8988T (cell line): ENCODE results near the gene RAB26.
"Not testable (repeated sequence)": the region's sequence is repeated elsewhere in the genome, so short reads cannot be mapped to it uniquely, and the experiment has no call there.

Source experiments
- DNase-seq: peaks from one replicate; pipeline ENCODE4 v3.0.0; 2011

The RAB26 gene, protein sequence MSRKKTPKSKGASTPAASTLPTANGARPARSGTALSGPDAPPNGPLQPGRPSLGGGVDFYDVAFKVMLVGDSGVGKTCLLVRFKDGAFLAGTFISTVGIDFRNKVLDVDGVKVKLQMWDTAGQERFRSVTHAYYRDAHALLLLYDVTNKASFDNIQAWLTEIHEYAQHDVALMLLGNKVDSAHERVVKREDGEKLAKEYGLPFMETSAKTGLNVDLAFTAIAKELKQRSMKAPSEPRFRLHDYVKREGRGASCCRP

GRCh38 chr16:2147981-2148671 lies at the start of gene RAB26:
TSS of gene RAB26 (plus strand) at chr16:2148625. CDS start at chr16:2148784, 159 bp downstream.
- DNase-seq, result peak; percentile 84

DNA sequence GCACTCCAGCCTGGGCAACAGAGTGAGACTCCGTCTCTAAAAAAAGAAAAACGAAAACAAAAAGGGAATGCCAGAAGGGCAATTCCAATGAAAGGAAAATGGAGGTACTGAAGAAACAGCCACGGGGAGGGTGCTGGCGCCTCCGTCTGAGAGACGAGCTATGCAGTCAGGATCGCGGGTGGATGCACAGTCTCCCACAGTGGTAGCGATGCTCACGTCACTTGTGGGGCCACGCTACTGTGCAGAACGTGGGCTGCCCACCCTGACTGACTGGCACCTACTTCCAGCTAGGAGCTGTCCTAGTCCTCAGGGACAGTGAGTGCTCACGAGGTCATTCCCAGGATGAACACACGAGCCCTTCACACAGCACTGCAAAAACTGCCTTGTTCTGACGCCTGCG lies 46.8 kb upstream of the RAB26 start:
- not testable (repeated sequence) for DNase-seq

DNA sequence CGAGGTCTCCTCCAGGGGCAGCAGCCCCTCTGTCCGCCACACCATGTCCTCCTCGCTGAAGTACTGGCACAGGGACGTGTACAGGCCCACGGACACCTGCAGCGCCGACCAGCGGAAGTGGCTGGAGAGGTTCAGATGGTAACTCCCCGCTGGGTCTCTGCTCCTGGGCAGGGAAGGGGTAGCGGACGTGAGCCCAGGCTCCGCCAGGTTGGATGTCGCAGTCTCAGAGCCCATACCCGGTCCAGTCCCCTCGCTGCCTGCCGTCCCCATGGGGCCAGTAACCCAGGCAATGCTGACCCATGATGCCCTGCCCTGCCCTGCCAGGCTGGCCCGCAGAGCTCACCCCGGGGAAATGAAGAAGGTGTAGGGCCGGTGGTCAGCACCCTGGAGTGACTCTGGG lies 46.0 kb upstream of the RAB26 start:
- no peak for DNase-seq

GRCh38 chr16:2104464-2104863 lies 44.0 kb upstream of the RAB26 start:
- DNase-seq, result not testable (repeated sequence)

DNA sequence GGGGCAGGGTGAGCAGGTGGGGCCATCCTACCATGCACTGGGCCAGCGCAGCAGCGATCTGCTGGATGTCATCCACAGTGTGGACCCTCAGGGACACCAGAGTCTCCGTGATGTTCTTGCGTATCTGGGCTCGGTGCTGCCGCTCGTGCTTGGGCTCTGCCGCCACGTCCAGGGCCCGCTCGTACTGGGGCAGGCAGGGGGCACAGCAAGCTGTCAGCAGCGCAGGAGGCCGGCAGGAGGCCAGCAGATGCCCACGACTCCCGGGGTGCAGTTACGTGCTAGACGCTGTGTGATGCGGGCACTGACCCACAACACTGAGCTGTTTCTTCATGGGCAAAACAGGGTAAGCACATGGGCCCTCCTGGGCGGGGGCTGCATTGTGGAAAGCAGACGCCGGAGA lies 43.1 kb upstream of the RAB26 start:
- DNase-seq, result not testable (repeated sequence)

GRCh38 chr16:2105769-2106168 lies 42.7 kb upstream of the RAB26 start:
- DNase-seq, result peak; percentile 34

DNA sequence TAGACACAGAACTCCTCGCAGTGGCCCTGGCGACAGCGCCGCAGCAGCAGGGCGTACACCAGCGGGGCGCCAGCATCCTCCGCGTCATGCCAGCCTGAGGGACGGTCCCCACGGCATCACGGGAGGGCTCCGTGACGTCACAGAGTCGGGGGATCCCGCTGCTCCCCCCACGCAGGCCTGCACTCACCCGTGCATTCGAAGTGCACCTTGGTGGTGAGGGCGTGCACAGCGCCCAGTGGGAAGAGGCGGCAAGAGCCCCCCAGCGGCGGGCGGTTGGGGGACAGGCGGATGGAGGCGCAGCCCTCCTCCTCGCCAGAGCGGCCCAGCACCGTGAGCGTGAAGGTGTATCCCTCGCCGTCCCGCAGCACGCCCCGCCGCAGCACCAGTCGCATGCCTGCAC lies 42.2 kb upstream of the RAB26 start:
- not testable (repeated sequence) for DNase-seq

DNA sequence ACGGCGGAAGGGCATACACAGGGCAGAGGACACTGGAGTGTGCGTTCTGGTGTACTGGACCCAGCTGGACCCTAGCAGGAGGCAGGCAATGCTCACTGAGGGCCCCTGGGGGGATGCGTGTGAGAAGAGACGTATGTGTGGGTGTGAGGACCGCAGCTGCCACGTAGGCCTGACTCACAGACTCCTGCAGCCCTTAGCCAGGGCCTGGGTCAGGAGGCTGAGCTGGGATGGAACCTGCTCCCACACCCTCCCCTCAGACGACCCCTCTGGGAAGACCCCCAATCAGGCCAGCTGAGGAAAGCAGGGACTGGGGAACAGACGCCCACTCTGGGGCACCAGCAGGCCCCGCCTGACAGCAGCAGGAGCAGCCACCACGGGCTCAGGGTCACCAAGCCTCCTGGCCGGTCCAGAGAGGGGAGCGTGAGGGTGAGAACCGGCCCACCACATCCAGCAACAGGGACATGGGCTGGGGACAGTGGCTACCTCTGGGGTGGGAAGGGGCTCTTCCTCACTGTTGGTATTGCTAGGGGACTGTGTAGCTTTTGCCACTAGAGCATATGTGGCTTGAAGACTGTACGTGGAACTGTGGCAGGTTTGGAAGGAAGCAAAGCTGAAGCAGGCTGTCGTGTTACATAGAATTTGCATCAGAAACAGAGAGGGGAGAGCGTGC lies 41.2 kb upstream of the RAB26 start:
- DNase-seq, result peak; percentile 8

DNA sequence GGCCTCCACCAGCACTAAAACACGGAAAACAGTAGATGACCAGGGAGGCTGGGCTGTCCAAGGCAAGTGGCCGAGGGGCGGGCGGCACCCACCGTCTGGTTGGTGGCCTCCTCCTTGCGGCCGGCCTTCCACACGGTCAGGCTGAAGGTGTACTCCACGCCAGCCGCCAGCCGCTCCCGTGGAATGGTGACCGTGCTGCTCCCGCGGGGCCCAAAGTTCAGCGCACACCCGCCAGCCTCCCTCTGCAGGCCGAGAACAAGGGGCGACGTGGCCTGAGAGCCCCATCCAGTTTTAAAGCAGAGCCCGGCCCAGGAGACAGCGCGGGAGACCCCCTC lies 40.7 kb upstream of the RAB26 start:
- not testable (repeated sequence) for DNase-seq

DNA sequence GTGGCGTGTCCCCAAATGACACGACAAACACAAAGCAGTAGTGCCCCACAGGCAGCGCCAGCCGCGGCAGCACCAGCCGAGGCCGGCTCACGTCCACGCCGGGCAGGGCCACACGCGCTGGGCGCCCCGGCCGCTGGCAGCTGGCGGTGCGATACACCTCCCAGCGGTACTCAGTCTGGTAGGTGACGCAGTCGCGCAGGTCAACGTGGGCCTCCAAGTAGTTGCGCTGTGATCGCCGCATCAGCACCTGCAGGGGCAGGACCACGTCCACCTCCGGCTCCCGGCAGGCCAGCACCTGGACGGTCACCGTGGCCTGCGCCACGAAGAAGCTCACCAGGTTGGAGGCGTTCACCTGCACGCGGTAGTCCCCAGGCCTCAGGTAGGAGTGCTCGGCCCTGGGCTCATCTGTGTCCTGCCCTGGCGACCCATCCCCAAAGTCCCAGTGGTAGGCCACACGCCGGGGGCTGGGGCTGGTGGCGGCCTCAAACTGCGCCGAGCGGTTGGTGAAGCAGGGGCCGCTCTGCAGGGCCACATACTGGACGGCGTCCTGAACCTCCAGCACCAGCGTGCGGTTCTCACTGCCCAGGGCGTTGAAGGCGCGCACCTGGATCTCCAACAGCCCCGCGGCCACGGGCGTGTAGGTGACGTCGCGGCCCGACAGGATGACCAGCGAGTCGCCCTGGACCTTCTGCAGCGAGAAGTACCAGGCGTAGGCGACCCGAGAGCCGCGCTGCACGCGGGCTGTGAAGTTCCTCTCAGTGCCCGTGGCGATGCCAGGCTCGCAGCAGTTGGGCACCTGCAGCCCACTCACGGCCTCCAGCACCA lies 39.8 kb upstream of the RAB26 start:
- DNase-seq, result not testable (repeated sequence)

GRCh38 chr16:2109271-2109580 lies 39.2 kb upstream of the RAB26 start:
- not testable (repeated sequence) for DNase-seq

DNA sequence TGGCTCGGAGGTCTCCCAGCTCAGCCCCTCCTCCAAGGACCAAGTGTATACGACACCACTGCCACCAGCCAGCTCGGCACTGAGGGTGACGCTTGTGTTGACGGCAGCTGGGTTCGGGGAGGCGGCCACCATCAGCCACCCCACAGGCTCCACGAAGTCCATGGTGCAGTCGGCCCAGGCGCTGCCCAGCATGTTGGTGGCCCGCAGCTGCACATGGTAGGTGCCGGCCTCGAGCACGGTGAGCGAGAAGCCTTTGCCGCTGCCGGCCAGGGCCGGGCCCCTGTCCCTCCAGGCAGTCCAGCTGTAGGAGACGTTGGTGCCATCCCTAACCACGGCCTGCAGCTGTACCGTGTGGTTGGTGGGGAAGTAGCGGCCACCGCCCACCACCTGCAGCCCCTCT lies 38.6 kb upstream of the RAB26 start:
- not testable (repeated sequence) for DNase-seq

DNA sequence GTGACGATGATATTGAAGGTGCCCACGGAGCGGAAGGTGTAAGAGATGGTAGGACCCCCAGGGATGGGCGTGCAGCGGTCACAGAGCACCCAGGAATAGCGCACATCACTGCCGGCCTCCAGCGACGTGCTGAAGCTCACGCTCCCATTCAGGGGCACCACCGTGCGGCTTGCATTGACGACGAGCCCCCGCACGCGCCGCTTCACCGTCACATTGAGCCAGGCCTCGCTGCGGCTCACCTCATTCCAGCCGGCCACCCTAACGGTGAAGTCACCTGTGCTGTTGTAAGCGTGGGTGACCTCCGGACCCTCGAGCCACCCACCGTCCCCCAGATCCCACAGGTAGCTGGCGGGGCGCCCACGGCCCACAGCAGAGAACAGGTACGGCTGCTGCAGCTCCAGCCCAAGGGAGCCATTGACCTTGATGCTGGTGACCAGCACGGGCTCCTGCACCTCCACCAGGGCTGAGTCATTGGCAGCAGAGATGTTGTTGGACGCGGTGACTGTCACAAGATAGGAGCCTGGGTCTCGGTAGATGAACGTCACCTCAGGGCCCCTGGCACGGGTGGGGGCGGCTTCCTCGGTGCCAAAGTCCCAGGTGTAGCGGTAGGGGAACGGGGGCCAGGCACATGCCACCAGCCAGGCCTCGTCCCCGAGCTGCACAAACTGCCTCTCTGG lies 38.0 kb upstream of the RAB26 start:
- DNase-seq, result not testable (repeated sequence)

DNA sequence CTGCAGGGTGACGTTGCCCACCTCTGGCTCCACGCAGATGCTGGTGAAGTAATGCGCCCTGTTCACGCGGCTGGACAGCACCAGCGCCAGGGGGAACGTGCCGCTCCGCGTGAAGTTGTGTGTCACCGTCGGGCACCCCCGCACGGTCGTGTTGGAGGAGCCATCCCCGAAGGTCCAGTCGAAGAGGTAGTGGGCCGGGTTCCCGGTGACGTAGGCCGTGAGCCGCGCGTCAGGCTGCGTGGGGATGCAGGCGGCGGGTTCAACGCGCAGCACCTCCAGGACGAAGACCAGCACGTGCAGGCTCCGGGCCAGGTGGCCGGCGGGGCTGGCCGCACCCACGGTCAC lies 37.4 kb upstream of the RAB26 start:
- DNase-seq, result not testable (repeated sequence)

DNA sequence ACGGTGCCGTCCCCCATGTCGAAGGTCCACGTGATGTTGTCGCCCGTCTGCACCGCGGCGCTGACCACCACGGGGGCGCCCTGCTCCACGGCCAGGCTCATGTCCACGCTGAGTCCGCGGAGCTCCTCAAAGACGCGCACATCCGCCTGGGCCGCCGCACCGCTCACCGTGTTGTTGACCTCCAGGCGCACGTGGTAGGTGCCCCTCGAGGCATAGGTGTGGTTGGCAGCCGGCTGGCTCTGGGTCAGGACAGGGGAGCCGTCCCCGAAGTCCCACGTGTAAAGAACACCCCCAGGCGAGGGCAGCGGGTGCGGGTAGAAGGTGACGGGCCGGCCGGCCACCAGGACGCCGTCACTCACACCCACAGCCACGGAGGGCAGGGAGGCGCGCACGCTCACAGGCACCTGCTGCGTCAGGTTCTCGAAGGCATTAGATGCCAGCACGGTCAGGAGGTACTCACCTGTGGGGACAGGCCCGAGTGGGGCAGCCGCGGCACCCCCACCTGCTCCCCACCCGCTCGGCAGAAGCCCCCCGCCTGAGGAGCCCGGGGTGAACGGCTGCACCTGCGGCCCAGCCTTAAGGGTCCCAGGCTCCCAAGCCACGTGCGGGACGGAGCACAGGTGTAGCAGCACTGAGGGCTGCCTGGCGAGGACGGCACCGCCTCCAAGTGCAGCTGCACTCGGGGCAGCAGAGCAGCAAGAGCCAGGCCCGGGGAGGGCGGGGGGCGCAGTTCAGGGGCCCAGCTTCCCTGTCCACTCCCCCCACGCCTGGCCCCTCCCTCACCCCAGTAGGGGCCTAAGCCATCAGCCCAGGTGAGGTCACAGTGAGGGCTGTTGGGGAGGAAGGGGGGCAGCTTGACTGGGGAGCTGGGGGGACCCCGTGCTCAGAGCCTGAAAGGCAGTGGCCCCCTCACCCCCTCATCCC lies 36.8 kb upstream of the RAB26 start:
- DNase-seq, result not testable (repeated sequence)

DNA sequence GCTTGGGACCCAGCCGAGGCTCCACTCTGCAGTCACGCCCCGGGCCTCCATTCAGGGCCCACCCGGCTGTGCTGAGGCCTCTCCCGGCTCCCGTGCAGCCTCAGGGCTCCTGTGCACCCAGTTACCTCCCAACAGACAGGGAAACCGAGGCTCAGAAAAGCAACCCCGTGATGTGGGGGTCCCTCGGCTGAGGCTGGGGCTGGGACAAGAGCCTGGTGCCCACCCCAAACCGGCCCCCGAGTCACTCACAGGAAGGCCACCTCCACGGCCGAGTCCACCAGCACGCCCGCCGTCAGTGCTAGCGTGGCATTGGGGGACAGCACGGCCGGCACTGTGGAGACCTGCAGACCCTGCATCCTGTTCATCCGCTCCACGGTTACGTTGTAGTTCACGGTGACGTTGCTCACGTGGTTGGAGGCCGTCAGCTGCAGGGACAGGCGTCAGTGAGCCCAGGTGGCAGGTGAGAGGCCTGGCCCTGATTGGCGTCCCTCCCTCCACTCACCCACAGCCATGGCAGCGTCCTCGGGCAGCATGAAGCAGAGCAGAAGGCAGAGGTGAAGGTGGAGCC lies 35.8 kb upstream of the RAB26 start:
- DNase-seq, result not testable (repeated sequence)

DNA sequence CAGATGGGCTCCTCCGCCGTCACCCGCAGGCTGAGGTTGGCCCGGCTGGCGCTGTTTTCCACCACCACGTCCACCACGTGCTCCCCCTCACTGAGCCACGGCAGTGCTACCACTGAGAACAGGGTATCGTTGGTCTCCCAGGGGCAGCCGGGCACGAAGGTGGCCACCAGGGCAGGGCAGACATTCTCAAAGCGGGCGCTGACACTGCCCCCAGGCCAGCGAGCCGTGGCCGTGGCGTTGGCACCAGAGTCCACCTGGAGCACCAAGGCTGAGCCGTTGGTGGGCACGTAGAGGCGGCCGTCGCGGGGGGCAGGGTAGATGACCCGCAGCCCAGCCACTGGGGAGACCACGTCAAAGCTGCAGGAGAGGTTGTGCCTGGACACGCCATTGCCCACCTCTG lies 34.2 kb upstream of the RAB26 start:
- DNase-seq, result not testable (repeated sequence)

- DNase-seq, result not testable (repeated sequence)
Measured at GRCh38 chr16:2114885-2115590, 33.4 kb upstream of the RAB26 start.

- no peak for DNase-seq
Measured at GRCh38 chr16:2115591-2115973, 32.8 kb upstream of the RAB26 start.

DNA sequence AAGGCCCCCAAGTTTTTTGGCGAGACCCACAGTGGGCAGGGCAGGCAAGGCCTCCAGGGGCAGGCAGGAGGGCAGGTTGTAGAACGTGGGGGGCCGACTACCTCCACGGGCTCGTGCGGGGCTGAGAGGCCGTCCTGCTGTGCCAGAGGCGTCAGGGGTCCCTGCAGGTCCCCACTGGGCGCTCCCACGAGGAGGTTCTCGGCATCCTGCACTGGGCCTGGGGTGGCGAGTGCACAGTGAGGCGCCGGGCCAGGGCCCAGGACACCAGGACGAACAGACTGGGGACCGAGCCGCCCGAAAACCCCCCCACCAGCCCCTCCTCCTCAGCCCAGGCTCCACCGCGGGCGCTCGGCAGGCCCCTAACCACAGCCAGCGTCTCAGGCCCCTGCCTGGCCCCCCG lies 32.0 kb upstream of the RAB26 start:
- DNase-seq, result not testable (repeated sequence)

- DNase-seq, result not testable (repeated sequence)
Measured at GRCh38 chr16:2117341-2117740, 31.1 kb upstream of the RAB26 start.
